GM20000 (cell line): ENCODE data around the gene FLCN.
"Not testable (repeated sequence)": the region's sequence is repeated elsewhere in the genome, so short reads cannot be mapped to it uniquely, and the experiment has no call there.

Experiments used
- DNase-seq: peaks from one replicate; pipeline ENCODE4 v3.0.0; 2012; ENCODE audit warnings: low spot score
- TF ChIP-seq, protein P1 (sequence below): IDR thresholded peaks from 2 replicates; pipeline ENCODE4 v1.5.1; 2012; ENCODE audit warnings: mild to moderate bottlenecking, control low read depth; ENCODE audit errors: extremely low read depth, missing control alignments

Gene FLCN

DNA sequence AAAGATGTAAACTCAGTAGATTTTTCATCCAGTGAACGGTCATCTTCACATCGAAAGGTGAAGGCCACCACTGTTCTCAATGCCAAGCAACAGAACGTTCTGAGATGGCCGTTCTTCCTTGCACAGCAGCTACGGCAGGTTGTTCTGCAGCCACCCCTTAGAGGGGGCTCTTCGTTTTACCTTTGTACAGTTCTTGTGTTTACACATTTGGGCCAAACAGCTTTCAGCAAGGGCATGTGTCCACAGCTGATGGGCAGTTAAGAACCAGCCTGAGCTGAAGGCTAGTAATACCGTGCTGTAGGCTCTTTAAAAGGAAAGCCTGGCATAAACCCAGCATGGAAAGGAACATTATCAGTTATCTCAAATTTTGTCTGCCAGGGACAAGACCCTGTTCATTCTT is 46.8 kb downstream of the FLCN start:
- DNase-seq, result no peak

DNA sequence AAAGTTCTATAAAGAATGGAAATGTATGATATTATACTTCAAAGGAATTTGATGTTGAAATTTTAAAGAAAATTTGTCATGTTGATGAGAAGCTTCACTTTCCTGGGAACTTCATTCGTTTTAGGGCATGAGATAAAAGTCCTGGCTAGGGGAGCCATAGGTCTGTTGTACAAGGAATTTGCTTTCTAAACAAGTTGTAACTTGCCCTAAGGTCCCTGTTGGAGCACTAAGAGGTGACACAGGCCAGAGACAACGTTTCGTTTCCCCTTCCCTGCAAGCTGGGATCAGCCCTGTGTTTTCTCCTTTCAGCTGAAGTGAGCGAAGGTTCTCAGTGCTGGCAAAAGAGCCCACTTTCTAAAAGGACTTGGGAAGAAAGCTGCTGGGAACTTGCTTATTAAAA is 47.4 kb downstream of the FLCN start:
- TF ChIP-seq, protein P1, sequence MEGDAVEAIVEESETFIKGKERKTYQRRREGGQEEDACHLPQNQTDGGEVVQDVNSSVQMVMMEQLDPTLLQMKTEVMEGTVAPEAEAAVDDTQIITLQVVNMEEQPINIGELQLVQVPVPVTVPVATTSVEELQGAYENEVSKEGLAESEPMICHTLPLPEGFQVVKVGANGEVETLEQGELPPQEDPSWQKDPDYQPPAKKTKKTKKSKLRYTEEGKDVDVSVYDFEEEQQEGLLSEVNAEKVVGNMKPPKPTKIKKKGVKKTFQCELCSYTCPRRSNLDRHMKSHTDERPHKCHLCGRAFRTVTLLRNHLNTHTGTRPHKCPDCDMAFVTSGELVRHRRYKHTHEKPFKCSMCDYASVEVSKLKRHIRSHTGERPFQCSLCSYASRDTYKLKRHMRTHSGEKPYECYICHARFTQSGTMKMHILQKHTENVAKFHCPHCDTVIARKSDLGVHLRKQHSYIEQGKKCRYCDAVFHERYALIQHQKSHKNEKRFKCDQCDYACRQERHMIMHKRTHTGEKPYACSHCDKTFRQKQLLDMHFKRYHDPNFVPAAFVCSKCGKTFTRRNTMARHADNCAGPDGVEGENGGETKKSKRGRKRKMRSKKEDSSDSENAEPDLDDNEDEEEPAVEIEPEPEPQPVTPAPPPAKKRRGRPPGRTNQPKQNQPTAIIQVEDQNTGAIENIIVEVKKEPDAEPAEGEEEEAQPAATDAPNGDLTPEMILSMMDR, result no peak
- no peak for DNase-seq

More for the DNA sequence above, 46.8 kb downstream of the FLCN start:
- TF ChIP-seq, protein P1, result no peak

DNA sequence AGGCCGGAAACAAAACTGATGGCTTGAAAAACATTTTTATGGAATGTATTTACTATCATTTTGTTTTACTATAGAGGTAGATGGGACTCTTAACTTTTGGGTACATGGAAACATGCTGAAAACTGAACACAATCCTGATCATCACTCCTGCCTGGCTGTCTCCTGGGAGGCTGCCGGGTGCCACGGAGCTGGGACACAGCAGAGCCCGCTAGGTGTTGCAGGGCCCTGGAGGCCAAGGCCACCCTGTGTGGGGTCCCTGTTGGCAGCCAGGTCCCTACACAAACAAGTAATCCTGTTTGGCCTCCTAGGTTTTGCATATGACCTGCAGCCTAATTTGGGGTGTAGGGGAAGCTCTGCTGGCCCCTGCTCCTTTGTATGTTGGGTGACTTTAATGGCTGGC is 48.4 kb downstream of the FLCN start:
- TF ChIP-seq, protein P1, result no peak
- no peak for DNase-seq

DNA sequence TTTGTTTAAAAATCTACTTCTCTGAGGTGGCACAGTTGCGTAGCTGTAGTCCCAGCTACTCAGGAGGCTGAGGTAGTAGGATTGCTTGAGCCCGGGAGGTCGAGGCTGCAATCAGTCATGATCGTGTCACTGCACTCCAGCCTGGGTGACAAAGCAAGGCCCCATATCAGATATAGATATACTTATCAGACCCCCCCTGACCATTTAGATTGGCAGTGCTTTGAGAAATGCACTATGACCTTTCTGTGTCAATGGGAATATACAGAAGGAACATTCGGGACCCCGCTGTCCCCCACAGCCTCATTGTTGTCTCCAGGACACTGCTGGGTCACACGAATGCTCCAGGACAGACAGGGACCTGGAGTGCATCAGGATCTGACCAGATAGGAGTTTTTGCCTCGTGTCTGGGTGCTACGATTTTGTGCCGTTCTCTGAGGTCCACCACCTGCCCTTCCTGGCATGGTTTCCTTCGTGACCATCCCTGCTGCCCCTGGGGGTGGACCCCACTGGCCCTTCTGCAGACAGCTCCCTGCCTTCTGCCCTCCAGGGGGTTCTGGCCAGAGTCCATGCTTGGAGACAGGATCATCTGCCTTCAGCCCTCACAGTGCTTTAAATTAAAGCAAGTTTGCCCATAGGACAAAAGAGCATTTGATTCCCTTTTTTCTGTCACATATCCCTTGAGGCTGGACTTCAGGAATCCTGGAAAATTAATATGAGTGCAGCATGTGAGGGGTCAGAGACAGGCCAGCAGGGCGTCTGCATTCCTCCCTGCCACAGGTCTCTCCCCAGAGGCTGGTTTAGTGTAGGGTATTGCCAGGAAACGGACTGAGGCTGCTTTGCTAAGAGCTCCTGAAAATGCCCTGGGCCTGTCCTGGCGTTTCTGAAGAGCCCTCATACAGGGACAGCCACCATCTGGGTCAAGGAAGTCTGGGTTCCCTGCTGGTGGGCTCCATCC is 50.1 kb downstream of the FLCN start:
- no peak for DNase-seq
- TF ChIP-seq, protein P1, result no peak

DNA sequence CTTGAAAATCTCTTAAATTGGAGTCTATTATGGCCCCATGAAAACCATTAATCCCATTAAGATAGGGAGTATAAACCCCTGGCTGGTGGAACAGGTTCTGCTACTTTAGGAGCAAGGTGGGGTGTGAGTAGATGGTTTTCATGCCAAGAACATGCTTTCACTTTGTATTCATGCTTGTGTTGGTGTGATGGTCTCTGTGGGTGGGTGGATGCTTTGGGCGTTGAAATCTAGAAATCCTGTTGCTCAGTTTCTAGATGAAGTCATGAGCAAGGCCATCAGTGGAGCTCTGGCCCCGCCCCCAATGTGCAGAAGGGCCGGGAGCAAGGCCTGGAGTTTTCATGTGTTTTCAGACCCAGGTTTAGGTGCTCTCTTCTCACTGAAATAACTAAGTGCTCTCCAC is 50.9 kb downstream of the FLCN start:
- peak; percentile 61 for DNase-seq
- TF ChIP-seq, protein P1, result no peak

DNA sequence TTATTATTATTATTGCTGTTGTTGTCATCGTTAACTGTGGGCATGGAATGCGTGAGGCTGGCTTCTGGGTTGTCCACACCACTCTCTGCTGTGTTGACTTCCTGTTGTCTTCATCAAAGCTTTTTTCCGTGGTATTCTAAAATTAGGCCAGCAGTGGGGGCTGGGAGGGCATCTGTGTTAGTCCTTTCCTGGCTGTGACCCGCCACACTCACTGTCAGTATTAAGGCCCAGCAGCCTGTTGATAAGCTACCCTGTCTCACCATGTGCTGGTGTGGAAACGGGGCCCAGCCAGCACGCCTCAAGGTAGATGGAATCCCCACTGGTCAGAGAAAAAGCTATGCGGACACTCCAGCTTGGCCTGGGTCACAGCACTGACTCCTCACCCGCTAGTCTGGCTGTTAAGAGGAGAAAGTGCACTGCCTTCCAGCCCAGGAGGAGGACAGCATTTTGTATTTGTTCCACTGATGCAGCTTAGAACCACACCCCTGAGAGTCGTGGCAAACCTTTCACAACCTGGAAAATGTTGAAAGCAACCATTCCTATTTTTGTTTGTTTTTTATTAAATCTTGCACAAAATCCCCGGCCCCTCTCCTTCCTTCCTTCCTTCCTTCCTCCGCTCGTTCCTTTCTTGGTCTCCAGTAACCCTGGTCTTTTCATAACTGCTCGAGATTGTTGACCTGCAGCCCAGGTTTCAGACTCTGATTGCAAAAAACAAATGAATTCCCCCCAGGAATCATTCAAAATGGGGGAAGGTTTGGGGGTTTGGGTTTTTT is 51.8 kb downstream of the FLCN start:
- DNase-seq, result not testable (repeated sequence)

DNA sequence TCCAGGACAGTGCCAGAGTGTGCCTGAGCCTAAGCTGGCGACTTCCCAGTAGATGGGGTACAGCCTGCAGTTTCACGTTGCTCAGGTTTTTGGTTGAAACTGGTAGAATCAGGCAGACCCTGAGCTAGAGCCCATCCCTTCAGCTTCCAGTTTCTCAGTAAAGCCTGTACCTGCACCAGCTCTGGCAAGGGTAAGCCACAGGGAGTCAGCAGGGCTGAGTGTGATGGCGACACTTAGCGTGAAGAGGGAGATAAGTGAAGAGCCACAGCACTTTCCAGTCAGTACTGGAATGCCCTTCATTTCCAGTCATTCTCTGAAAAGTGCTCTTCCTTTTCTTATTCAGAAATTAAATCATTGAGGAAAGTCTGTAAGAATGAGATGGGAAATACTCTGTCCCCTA is 53.2 kb downstream of the FLCN start:
- no peak for DNase-seq
- TF ChIP-seq, protein P1, result no peak
